ENCODE results near the gene TMEM200A. TPM values are rescaled to one million over a fixed set of nuclear protein-coding genes. Genes with fewer than 3 reads are reported as not detected.
"Not testable (repeated sequence)": the region's sequence is repeated elsewhere in the genome, so short reads cannot be mapped to it uniquely, and the experiment has no call there.

The TMEM200A gene
- 1 to 10 TPM; 2.2 to 4.9 TPM for total RNA-seq

DNA sequence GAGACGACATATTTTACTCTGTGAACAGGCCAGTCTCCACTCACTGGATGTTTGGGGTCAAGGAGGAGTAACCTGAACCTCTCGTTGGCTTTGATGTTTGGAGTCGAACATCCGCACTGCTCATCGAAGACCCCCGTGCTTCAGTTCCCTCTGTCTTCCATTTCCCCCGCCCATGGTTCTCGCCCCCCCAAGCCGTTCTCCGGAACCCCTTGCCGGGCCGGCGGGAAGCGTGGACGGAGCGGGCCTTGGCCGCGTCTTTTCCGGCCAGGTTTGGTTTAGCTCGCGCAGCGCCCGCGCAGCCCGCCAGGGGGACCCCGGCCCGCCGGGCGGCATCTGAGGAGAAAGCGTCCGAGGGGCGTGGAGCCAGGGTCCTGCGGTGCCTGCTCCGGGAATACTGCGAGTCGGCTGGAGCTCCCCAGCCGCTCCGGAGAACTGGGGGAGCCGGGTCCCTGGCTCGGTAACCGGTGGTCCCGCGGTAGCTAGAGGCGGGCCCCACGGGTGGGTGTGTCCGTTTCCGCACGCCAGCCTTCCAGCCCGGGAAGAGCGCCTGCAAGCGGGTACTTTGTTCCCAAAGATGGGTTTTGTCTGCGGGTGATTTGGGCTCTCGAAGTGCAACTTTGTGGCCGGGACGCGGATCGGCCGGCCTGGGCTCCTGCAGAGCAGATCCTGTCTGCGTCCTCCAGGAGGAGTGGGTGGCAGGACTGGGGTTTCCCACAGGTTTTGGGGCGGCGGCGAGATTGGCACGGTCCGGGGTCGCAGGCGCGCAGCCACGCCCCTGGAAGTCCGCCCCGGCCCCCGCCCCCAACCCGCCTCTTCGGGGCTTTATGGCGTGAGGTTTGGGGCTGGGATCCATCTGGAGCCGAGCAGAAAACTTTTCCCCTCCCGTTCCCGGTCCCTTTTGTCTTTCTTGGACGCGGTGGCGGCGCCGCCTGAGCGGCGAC lies at the start of gene TMEM200A:
Gene TMEM200A, plus strand, starts transcription at position 852 of the 941 bp plus-strand sequence. CDS start 74,406 bp downstream, outside the sequence.
- Mint-ChIP-seq H3K4me3 (peak within 1 kb of the TSS; percentile 70), H3K36me3 (ENCODE audit: low read depth) (no peaks in the 10 kb centered on the region), H3K27ac (no peak within 1 kb of the TSS), H3K9me3 (no peaks in the 10 kb centered on the region), H3K4me1 (peaks cover 20% of the 10 kb centered on the region), H3K27me3 (peaks cover 3% of the 10 kb centered on the region)
- peak; percentile 69 for ATAC-seq (replicated peaks)

DNA sequence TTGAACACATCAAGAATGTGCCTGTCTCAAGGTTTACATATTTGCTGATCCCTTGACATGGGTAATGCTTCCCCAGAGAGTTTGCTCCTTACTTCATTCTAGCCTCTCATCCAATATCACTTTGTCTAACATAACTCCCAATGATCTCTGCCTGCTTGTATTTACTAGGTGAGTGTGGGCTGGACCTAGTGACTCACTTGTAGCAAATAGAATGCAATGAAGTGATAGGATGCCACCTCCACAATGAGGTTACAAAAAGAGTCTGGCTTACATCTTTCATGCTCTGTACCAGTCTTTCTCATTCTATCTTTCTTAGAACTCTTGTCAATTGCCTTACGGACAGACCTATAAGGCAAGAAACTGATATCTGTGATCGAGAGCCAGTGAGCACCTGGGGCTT lies 44.9 kb upstream of the TMEM200A start:
- H3K36me3 Mint-ChIP-seq (ENCODE audit: low read depth) = no peaks in the 10 kb centered on the region
- H3K4me1 Mint-ChIP-seq = no peaks in the 10 kb centered on the region
- no peak overlapping the region for H3K27ac Mint-ChIP-seq
- ATAC-seq (replicated peaks) = peak; percentile 32
- no peaks in the 10 kb centered on the region for H3K9me3 Mint-ChIP-seq
- no peaks in the 10 kb centered on the region for H3K27me3 Mint-ChIP-seq
- H3K4me3 Mint-ChIP-seq = no peak overlapping the region

DNA sequence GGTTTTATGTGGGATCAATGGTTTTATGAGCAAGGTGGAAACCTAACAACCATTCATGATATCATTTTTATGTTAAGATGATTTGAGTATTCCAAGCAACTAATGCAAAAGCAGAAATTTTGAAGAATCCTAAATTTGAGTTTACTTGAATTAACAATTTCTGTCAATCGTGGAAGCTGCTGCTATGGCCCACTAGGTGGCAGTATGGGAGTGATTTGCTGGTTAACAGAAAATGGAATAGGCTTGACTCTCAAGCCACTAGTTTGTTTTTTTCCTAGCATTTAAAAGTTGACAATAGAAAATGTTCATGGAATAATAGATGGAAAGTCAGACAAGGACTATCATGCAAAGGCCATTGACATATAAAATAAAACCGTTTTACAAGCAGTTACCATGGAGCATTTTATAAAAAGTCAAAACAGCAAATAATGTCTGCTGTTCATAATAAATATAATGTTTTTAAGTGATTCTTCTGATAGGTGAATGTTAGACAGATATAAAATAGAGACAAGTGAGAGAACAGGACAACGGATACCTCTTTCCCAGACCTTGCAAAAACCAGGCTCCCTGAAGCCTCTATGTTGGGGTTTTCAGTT lies 43.0 kb upstream of the TMEM200A start:
- Mint-ChIP-seq H3K4me3 (no peak overlapping the region), H3K9me3 (no peaks in the 10 kb centered on the region), H3K27ac (no peak overlapping the region), H3K4me1 (no peaks in the 10 kb centered on the region), H3K27me3 (no peaks in the 10 kb centered on the region), H3K36me3 (ENCODE audit: low read depth) (no peaks in the 10 kb centered on the region)
- ATAC-seq (replicated peaks) = no peak

DNA sequence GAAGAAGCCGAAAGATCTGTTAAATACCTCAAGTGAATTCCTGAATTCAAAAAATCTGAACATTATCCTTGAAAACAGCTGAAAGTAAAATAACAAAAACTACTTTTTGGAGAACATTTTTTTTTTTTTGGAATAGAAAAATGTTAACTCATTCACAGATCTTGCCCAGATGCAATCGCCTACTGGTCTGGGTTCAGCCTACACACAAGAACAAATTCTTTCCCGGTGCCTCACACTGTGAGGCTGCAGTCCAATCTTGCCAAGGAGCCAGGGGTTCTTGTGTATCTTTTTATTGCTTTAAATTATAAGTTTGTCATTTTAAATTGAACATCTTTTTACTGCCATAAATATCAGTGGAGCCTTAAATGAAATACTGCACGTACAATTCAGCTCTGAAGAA lies 41.2 kb upstream of the TMEM200A start:
- Mint-ChIP-seq H3K27me3 (no peaks in the 10 kb centered on the region), H3K27ac (no peak overlapping the region), H3K4me3 (no peak overlapping the region), H3K4me1 (no peaks in the 10 kb centered on the region), H3K9me3 (no peaks in the 10 kb centered on the region), H3K36me3 (ENCODE audit: low read depth) (no peaks in the 10 kb centered on the region)
- ATAC-seq (replicated peaks) = no peak

DNA sequence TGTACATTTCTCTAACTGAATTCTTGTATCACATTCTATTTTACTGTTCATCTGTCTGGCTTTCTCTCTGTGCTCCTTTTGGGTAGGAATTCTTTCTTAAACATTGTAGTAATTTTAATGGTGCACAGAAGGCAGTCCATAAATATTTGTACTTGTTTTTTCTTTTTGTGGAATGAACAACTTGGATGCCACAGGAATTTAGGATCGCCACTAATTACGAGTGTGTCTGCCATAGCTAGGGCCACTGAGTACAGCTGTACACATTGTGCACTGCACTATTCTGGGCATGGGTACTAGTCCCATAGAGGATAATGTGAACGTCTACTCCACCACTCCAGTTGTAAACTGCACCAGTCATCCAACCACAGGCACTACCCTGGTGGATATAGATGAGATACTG lies 39.3 kb upstream of the TMEM200A start:
- no peaks in the 10 kb centered on the region for H3K27me3 Mint-ChIP-seq
- no peak overlapping the region for H3K4me3 Mint-ChIP-seq
- no peaks in the 10 kb centered on the region for H3K9me3 Mint-ChIP-seq
- no peak for ATAC-seq (replicated peaks)
- H3K27ac Mint-ChIP-seq = no peak overlapping the region
- H3K36me3 Mint-ChIP-seq (ENCODE audit: low read depth) = no peaks in the 10 kb centered on the region
- no peaks in the 10 kb centered on the region for H3K4me1 Mint-ChIP-seq

GRCh38 chr6:130337534-130337933 lies 28.3 kb upstream of the TMEM200A start:
- H3K27ac Mint-ChIP-seq = no peak overlapping the region
- H3K4me3 Mint-ChIP-seq = no peak overlapping the region
- no peak for ATAC-seq (replicated peaks)
- no peaks in the 10 kb centered on the region for H3K36me3 Mint-ChIP-seq (ENCODE audit: low read depth)
- H3K4me1 Mint-ChIP-seq = no peaks in the 10 kb centered on the region
- H3K9me3 Mint-ChIP-seq = peaks cover under 1% of the 10 kb centered on the region
- no peaks in the 10 kb centered on the region for H3K27me3 Mint-ChIP-seq

DNA sequence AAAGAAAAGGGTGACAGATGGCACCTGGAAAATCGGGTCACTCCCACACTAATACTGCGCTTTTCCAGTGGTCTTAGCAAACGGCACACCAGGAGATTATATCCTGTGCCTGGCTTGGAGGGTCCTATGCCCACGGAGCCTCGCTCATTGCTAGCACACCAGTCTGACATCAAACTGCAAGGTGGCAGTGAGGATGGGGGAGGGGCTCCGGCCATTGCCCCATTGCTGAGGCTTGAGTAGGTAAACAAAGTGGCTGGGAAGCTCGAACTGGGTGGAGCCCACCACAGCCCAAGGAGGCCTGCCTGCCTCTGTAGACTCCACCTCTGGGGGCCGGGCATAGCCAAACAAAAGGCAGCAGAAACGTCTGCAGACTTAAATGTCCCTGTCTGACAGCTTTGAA lies 19.5 kb upstream of the TMEM200A start:
- H3K36me3 Mint-ChIP-seq (ENCODE audit: low read depth); H3K9me3 Mint-ChIP-seq; H3K4me3 Mint-ChIP-seq; H3K27me3 Mint-ChIP-seq; H3K27ac Mint-ChIP-seq; ATAC-seq (replicated peaks); H3K4me1 Mint-ChIP-seq: not testable (repeated sequence)

GRCh38 chr6:130354322-130354721 lies 11.5 kb upstream of the TMEM200A start:
- no peaks in the 10 kb centered on the region for H3K27me3 Mint-ChIP-seq
- H3K9me3 Mint-ChIP-seq = no peaks in the 10 kb centered on the region
- no peak for ATAC-seq (replicated peaks)
- no peak overlapping the region for H3K4me3 Mint-ChIP-seq
- no peaks in the 10 kb centered on the region for H3K4me1 Mint-ChIP-seq
- no peaks in the 10 kb centered on the region for H3K36me3 Mint-ChIP-seq (ENCODE audit: low read depth)
- H3K27ac Mint-ChIP-seq = no peak overlapping the region

GRCh38 chr6:130355572-130355971 lies 10.2 kb upstream of the TMEM200A start:
- Mint-ChIP-seq H3K4me3 (no peak overlapping the region), H3K36me3 (ENCODE audit: low read depth) (no peaks in the 10 kb centered on the region), H3K9me3 (no peaks in the 10 kb centered on the region), H3K4me1 (no peaks in the 10 kb centered on the region), H3K27ac (no peak overlapping the region), H3K27me3 (no peaks in the 10 kb centered on the region)
- no peak for ATAC-seq (replicated peaks)

DNA sequence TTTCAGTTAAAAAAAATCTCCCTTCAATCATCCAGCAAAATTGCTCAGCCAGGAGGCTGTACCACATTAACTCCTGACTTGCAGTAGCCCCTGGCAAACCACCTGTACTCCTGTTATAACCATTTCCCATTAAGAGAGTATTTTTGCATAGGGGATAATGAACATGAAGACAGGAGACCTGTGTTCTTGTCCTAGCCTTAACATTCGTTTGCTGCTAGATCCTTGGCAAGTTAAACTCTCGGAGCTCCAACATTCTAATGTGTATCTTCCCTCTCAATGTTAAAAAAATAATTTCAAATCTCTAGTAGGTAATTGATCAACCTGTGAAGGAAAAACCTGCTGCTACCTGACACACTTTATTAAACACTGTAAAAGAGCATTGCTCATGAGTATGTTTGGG lies 8.4 kb upstream of the TMEM200A start:
- Mint-ChIP-seq H3K27me3 (no peaks in the 10 kb centered on the region), H3K4me3 (no peak overlapping the region), H3K36me3 (ENCODE audit: low read depth) (no peaks in the 10 kb centered on the region), H3K9me3 (no peaks in the 10 kb centered on the region), H3K27ac (no peak overlapping the region), H3K4me1 (no peaks in the 10 kb centered on the region)
- no peak for ATAC-seq (replicated peaks)

- H3K9me3 Mint-ChIP-seq = no peaks in the 10 kb centered on the region
- H3K4me3 Mint-ChIP-seq = no peak overlapping the region
- H3K27ac Mint-ChIP-seq = no peak overlapping the region
- peaks cover 7% of the 10 kb centered on the region for H3K4me1 Mint-ChIP-seq
- H3K36me3 Mint-ChIP-seq (ENCODE audit: low read depth) = no peaks in the 10 kb centered on the region
- H3K27me3 Mint-ChIP-seq = no peaks in the 10 kb centered on the region
- ATAC-seq (replicated peaks) = no peak
Measured at GRCh38 chr6:130359736-130360135, 6.1 kb upstream of the TMEM200A start.

DNA sequence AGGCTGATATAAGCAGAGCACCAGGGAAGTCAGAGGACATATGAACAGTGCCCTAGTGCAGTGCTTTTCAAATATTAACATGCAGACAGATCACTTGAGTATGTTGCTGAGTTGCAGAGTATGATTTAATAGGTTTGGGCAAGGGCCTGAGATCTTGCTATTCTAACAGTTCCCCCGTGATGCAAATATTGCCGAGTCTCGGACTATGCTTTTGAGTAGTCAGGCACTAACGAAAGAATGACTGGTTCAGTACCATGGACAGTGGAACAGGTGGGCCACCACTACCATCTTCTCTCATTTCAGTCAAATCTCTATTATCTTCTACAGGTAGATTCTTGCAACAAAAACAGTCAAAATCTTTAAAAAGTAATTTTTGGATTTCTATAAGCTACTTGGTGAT lies 3.7 kb upstream of the TMEM200A start:
- Mint-ChIP-seq H3K36me3 (ENCODE audit: low read depth) (no peaks in the 10 kb centered on the region), H3K9me3 (no peaks in the 10 kb centered on the region), H3K4me1 (peaks cover 11% of the 10 kb centered on the region), H3K27ac (no peak overlapping the region), H3K4me3 (no peak overlapping the region), H3K27me3 (no peaks in the 10 kb centered on the region)
- ATAC-seq (replicated peaks) = no peak

DNA sequence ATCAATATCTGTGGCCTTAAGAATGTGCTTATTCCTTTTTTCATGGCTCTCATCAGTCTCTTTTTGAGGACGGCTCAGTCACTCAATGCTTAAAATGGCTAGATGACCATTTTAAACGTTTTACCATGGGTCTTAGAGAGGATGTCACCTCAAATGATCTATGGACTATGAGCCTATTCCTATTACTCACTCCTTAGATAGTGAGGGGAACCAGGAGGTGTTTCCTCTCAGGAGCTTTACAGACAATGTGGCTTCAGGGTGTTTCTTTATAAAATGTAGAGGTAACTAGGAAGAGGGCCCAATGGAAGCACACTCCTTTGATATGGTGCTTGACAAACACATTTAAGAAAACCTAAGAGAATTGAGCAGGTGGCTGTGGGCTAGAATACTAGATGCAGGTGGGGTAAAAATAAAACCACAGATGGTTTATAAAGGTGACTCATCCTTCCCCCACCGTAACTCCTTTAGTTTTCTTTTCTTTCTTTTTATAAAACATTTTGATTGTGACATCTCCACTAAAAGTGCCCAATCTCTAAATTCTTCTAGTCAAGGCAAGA lies 1.5 kb upstream of the TMEM200A start:
- Mint-ChIP-seq H3K4me1 (peaks cover 20% of the 10 kb centered on the region), H3K4me3 (peak overlapping the region; percentile 70), H3K27ac (no peak overlapping the region), H3K27me3 (peaks cover 3% of the 10 kb centered on the region), H3K9me3 (no peaks in the 10 kb centered on the region), H3K36me3 (ENCODE audit: low read depth) (no peaks in the 10 kb centered on the region)
- no peak for ATAC-seq (replicated peaks)

- Mint-ChIP-seq H3K4me1 (peaks cover 20% of the 10 kb centered on the region), H3K4me3 (peak overlapping the region; percentile 70), H3K9me3 (no peaks in the 10 kb centered on the region), H3K27ac (no peak overlapping the region), H3K36me3 (ENCODE audit: low read depth) (no peaks in the 10 kb centered on the region), H3K27me3 (peaks cover 3% of the 10 kb centered on the region)
- peak; percentile 67 for ATAC-seq (replicated peaks)
Measured at GRCh38 chr6:130366107-130367005, 539 bp downstream of the TMEM200A start.

All from activated T-helper 17 cell treated with anti-CD3 and anti-CD28 coated beads, Interleukin-2, amount 50 U/mL, for 72 hours (primary cell).